NCI-H128 (cell line): ENCODE data around the gene WASL.
A peak's percentile ranks its signal among the peaks of the same experiment; 100 is the strongest.
"Not testable (repeated sequence)": the region's sequence is repeated elsewhere in the genome, so short reads cannot be mapped to it uniquely, and the experiment has no call there.

Source experiments
- DNase-seq: peaks from one replicate; lab custom pipeline; 2025; ENCODE audit not compliant: unreplicated experiment; lab: John Stamatoyannopoulos, UW

The WASL gene

DNA sequence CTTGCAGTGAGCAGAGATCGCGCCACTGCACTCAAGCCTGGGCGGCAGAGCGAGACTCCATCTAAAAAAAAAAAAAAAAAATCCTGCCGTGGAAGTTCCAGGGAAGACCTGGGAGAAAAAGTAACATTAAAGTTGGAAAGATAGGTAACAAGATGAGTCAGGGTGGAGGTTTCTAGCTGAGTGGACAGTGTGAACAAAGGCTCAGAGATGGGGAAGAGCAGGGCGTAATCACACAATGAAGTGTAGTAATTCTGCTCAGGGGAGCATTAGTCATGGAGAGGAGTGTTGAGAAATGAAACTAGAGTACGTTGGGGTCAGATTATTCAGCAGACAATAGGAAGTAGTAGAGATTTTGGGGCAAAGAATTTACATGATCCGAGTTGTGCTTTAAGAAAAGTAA, 21.6 kb upstream of the WASL start:
- no peak for DNase-seq

DNA sequence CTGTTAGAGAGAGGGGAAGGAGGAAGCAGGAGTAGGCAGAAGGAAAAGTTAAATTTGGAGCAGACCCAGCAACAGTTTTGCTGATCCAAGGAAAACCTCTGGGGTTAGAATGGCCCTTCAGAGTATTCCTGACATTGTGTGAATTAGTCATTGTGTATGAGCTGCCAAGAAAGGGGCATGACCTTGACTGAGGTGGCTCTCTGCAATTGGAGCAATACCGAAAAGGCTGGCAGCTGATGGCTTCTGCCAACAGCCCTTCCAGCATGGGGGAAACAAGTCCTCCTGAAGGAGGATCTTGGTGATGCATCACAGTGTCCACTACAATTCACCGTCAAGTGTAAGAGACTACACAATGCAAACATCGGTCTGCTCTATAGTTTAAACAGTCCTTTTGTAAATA, 20.6 kb upstream of the WASL start:
- no peak for DNase-seq

DNA sequence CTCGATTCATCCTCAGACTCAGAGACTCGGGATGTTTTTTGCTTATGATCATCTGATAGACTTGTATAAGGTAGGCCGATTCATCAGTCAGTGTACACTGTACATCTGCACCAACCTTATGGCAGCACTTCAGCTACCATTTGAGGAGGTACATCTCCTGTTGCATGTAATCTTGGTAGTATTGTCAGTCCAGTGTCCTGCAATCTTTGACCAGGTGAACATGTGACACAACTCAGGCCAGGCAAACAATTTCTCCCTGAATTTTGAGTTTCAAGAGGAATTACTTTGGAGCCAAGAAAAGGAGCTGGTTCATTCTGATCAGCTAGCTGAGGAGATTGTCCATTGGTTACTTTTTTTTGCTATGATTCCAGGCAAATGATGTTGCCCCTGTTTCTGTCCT, 19.7 kb upstream of the WASL start:
- no peak for DNase-seq

DNA sequence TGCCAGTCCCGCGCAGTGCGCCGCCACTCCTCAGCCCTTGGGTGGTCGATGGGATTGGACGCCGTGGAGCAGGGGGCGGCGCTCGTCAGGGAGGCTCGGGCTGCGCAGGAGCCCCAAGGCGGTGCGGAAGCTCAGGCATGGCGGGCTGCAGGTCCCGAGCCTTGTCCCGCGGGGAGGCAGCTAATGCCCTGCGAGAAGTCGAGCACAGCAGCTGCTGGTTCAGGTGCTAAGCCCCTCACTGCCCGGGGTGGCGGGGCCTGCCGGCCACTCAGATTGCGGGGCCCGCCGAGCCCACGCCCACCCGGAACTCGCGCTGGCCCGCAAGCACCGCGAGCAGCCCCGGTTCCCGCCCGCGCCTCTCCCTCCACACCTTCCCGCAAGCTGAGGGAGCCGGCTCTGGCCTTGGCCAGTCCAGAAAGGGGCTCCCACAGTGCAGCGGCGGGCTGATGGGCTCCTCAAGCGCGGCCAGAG, 14.4 kb upstream of the WASL start:
- DNase-seq = no peak

DNA sequence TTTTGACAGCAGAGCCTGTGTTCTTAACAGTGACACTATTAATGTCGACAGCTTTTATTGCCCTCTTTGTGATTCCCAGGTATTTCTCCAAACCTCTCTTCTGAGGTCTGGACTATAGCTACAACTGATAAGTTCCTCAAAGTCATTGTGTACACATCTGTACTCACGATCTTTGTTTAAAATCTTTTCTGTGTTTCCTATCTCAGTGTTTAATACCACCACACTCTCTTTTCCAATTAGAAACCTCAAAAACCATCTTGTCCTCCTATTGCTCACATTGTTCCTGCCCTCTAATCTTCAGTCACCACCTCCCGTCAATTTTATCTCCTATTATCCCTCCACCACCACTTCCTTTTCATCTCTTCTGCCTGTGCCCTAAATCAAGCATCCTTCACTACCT, 12.9 kb upstream of the WASL start:
- no peak for DNase-seq

DNA sequence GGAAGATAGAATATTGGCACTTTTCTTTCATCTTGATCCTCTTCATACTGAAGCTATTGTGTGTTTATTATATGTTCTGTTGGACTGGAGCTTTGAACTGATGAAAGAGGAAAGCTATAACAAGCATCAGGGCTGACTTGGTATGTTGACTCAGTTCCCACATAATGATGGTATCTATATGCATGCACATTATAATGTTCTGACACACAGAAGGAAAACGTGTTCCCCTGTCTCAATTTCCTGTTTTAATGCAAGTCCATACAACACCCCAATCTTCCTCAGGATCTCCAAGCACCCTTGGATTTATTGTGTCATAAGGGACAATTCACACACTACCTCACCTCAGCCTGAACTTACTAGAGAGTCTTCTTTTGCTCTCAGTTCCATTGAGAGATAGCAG, 8.3 kb upstream of the WASL start:
- no peak for DNase-seq

DNA sequence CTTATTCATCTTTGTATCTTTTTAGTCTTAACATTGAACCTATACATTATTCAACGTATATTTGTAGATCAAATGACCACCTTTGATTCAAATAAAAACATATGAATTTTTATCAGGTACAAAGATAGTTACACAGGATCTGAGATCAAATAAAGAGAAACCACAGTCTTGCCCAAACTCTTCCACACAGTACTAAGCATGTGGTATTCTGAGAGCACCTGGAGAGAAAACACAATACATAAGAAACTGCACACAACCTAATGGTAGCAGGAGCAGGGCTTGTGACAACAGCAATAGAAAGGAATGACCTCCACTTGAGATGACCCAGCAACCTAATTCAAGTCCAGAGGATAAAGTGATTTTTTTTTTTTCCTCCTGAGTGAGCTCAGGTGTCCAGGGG, 6.5 kb upstream of the WASL start:
- no peak for DNase-seq

DNA sequence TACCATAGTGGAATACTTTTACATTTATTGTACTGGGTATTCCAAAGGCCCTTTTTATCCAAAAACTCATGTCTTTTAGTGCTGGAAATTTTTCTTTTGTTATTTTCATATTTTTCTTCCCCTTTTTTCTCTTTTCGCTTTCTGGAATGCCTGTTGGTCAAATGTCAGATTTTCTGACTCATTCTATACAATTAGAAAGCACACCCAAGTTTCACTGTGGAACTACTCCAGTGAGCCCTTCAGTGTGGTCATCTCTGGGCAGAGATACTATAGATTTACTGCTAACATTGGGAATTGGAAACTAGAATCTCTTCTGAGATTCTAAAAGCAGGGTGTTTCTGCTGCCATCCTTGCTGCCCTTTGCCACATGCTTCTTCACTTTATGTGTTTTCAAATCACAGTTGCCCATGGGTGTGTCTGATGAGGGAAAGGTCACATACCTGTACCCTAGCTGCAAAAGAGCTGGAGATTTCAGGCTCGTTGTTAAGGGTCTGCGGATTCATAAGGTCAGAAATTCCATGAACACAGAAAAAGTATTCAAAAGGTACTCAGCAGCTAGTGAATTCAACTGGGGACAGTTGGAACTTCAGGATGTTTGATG, 5.6 kb upstream of the WASL start:
- DNase-seq = no peak

DNA sequence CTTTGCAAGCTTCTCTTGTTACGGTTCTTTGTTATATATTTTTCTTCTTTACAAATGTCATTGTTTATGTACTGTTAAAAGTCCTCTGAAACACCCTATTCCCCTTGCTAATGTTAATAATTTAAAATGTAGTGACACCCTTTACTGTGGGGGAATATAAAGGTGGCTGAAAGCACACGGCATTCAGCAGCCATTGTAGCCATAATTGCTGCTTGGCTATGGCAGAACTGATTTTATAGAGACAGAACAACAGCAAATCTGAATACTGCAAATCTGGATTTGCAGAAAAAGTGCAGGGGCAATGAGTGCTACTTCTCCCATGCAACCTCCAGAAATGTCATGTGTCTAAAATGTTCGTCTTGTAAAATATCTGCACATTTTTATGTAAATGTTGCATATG, 3.7 kb upstream of the WASL start:
- DNase-seq = no peak

DNA sequence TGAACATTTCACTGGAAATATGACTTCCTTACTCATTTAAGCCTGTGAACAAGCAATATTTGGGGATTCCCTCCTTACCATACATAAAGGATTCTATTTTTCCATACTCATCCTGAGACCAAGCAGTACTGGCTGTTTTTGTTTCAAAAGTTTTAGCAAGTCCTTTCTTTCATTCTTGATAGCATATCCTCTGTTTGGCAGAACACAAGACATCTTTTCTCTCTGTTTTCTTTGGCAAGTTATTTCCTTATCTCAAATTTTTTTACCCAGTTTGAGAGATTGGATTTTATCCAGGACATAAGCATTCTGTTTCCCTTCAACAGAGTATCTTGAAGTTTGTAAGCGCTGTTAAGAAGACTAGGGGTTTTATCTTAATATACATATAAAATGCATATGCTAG, 3.0 kb upstream of the WASL start:
- DNase-seq = no peak

DNA sequence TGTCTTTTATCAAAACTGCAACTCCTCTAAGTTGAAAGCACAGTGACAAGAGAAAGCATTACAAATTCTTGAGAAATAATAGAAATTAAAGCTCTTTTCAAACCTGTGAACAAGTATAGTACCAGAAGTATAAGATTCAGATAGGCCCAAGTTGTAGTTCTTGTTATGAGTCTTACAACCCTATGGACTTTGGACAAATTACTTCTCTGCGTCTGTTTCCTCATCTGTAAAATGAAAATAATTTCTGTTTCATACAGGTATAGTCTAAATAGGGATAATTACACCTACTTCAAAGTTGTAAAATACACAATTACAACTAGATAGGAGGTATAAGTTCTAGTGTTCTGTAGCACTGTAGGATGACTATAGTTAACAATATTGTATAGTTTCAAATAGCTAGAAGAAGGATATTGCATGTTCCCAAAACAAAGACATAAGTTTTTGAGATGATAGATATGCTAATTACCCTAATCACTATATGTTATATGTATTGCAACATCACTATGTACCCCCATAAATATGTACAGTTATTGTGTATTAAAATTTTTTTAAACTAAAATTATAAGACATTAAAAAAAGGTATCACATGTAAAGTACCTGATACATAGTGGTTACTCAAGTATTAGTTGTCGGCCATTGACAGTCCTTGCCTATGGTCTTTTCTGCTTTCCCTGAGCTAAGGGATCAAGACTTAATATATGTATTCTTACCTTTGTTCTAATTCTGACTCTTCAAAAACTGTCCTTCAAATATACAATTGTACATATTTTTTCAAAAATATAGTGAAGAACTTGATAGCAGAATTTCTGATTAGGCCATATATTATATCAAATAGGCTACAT, 1.8 kb upstream of the WASL start:
- DNase-seq = no peak

DNA sequence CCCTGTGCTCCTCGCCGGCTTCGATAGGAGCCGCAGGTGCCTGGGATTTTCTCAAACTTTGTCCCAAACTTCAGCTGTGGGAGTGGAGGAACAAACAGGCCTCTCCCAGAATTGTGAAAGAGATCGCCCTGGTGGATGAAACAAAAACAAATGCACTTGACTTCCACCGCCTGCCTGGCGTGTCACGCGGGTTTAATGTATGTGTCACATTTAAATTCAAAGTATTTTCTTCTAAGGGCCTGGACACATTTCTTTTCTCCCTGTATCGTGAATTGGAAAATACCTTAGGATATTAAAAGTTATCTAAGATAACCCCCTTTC, 694 bp upstream of the WASL start:
- no peak for DNase-seq

DNA sequence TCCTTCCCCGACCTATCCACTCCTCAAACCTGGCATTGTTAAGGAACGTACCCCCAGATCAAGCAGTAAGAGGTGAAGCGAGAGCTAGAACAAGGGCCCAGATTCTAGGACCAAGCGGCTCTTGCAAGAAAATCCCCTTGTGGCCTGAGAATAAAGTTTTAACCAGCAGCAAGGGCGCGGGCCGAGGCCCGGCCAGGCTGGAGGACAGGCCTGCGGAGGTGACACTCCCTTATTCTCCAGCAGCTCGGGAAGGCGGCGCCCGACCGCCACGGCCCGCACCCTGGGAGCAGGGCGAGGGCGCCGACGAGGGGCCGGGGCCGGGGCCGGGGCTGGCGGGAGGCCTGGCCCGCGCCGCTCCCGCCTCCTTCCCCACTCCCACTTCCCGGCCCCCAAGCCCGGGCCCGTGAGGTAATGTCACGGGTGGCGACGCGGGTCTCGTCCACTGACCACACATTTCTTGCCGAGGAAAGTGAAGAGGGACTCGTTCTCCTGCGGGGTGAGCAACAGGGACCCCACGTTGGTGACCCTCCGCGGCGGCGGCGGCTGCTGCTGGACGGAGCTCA, 551 bp downstream of the WASL start:
- no peak for DNase-seq

DNA sequence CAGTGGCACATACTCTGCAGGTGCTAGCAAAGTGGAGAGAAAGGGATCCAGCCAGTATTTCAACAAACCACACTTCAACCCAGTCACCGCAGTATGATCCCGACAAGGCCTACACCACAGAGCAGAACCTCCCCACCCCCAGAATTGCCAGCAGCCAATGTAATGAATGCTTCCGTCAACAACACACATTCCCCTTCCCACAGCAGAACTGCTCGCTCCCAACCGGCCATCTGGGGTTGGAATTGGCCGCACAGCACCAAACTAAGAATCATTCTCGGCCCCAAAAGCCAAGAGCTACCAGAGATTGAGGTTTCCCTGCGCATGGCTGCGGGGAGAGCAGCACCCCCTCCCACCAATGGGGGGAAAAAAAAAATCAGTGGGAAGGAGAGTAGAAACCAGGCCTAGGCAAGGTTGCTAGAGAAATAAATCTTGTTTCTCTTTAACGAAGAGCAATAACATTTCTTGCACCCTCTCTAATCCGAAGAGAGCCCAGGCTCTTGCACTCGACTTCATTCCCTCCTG, 1.1 kb downstream of the WASL start:
- DNase-seq = peak; percentile 12

DNA sequence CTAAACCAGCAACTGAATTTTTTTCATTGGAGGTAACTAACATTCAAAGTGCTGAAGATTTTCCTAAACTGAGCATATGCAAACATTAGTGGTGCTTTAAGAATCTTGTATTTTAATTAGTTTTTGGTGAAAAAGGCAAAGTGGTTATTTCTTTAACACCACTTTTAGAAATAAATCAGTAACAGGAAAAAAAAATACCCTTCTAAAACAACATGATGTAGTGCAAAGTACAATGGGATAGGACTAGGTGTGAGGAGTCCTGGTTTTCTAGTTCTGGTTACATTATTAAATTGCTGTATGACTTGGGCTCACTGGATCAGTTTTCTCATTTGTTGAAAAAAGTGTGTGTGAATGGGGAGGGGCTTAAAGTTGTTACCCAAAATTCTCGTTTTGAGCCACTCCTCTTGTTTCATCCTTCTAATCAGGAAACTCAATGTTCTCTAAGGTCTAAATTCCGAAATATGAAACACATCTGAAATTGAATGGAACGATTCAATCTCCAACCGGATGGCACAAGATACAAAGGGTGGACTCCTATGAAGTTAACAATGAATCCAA, 1.8 kb downstream of the WASL start:
- no peak for DNase-seq

DNA sequence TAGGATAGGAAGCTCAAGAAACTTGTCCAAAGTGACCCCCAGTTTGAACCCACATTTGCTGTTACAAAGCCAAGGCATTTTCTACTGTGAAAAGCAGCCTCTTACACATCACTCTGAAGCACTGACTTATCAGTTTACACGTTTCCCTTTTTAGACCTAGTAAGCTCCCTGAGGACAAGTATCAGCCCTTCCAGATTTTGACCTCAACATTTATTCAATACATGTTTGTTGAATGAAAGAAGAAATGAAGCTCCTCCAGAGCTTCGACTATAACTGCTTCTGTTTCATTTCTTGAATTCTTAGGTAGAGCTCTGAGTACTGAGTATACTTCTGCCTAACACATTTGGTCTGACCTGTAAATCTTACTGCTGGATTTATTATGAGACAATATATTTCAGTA, 2.7 kb downstream of the WASL start:
- no peak for DNase-seq

DNA sequence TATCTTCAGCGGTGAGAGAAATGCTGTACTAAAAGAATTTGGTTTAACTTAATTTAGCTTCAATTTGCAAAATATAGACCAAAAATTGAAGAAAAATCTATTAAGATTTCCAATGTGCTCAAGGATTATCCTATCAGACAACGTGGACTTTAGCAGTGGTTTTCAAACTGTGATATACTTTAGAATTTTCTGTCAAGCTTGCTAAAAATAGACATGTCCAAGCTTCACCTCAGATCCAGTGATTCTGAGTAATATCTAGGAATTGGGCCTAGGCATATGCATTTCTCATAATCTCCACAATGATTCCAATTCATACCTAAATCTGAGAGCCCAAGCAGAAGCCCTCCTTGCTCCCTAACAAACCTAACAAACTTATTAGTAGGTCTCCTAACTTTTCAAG, 3.4 kb downstream of the WASL start:
- DNase-seq = no peak

DNA sequence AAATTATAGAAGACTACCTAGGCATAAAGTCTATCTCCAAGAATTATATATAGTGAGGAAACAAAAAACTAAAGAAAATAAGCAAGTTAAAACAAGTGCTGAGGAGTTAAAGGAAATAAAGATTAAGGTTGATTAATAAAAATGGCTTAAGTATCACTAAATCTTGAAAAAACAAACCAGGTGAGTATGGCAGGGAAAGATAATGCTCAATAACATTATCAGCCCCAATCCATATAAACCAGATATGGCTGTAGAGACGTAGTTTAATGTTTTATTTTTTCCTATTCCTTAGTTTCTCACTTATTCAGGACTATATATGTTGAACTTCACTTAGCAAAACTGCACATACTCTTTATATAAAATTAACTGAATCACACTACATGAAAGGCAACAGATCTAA, 4.4 kb downstream of the WASL start:
- DNase-seq = no peak

DNA sequence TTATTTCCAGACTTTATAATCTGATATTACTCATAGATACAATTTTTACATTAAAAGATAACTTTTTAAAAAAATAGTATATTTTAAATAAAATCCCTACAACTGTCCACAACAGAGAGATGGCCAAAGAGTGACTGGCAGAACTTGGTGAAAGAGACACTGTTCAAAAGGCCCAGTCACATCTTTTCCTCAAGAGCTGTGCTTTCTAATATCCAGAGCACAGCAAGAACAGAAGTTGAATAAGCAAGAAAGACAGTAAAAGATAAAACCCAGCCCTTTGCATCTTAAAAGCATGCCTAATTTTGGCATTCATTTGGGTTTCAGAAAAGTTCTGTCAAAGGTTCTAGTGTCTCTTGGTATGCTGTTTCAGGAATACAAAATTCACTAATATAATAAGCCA, 6.9 kb downstream of the WASL start:
- DNase-seq = no peak

DNA sequence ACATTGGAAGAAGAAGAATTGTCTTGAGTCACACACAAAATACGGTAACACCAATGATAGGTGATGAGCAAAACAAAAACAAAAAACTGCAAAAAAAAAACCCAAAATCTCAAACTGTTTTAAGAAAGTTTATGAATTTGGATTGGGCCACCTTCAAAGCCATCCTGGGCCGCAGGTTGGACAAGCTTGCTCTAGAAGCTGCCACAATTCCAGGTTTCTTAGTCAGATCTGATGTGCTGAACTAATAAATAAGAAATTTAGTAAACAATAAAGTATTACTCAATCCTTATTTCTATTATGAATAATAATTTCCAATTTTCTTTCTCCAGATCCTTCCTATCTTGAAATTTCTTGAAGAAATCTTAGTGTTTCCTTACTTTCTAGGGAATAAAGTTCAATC, 10.0 kb downstream of the WASL start:
- no peak for DNase-seq

DNA sequence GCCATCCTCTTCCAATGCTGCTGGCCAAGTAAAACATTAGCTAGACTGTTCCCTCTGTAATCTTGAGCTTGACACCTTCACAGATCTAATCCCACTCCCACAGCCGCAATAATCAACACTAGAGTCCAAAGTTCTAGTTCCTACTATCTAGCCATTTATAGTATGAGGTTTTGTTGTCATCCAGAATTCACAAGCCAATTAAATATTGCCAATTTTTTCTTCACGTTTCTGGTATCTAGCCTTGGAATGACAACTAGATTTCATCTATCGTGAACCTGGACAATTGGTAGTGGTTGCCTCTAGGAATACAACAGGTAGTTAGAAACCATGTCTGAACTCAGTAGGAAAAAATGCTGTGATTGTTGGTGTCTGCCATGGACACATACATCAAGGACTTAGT, 10.4 kb downstream of the WASL start:
- no peak for DNase-seq

DNA sequence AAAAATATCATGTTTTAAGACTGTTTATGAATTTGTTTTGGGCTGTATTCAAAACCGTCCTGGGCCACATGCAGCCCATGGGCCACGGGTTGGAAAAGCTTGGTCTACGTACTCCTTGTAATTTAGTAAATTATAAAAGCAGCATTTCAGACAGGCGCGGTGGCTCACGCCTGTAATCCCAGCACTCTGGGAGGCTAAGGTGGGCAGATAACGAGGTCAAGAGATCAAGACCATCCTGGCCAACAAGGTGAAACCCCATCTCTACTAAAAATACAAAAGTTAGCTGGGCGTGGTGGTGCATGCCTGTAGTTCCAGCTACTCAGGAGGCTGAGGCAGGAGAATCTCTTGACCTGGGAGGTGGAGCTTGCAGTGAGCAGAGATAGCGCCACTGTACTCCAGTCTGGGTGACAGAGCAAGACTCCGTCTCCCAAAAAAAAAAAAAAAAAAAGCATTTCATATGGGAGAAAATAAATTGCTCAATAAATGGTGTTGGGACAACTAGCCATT, 11.6 kb downstream of the WASL start:
- DNase-seq = not testable (repeated sequence)
